NCI-H2196 treated with DMSO at 0.1 percent for 48 hours (cell line): ENCODE measurements around the gene MAP4K4.
"Not testable (repeated sequence)": the region's sequence is repeated elsewhere in the genome, so short reads cannot be mapped to it uniquely, and the experiment has no call there.

ENCODE experiments used
- DNase-seq: peaks from one replicate; lab custom pipeline; 2025; ENCODE audit not compliant: unreplicated experiment; lab: John Stamatoyannopoulos, UW

MAP4K4 gene

GRCh38 chr2:101741775-101742520, 44.4 kb downstream of the MAP4K4 start:
- no peak for DNase-seq

- no peak for DNase-seq
Observed at GRCh38 chr2:101742547-101742946, 45.0 kb downstream of the MAP4K4 start.

- DNase-seq = no peak
Observed at GRCh38 chr2:101743288-101743687, 45.8 kb downstream of the MAP4K4 start.

GRCh38 chr2:101744832-101745231, 47.3 kb downstream of the MAP4K4 start:
- DNase-seq = no peak

- DNase-seq = no peak
Observed at GRCh38 chr2:101745711-101746694, 48.5 kb downstream of the MAP4K4 start.

- DNase-seq = no peak
Observed at GRCh38 chr2:101748000-101748399, 50.5 kb downstream of the MAP4K4 start.

GRCh38 chr2:101748462-101748861, 51.0 kb downstream of the MAP4K4 start:
- DNase-seq = not testable (repeated sequence)

GRCh38 chr2:101750688-101751087, 53.2 kb downstream of the MAP4K4 start:
- no peak for DNase-seq

- no peak for DNase-seq
Observed at GRCh38 chr2:101751276-101751815, 53.8 kb downstream of the MAP4K4 start.

GRCh38 chr2:101751875-101752619, 54.5 kb downstream of the MAP4K4 start:
- no peak for DNase-seq

- no peak for DNase-seq
Observed at GRCh38 chr2:101752716-101753616, 55.5 kb downstream of the MAP4K4 start.

GRCh38 chr2:101753720-101754490, 56.4 kb downstream of the MAP4K4 start:
- no peak for DNase-seq

- no peak for DNase-seq
Observed at GRCh38 chr2:101754618-101755017, 57.1 kb downstream of the MAP4K4 start.

GRCh38 chr2:101756266-101756665, 58.8 kb downstream of the MAP4K4 start:
- no peak for DNase-seq

- no peak for DNase-seq
Observed at GRCh38 chr2:101758001-101758400, 60.5 kb downstream of the MAP4K4 start.

- no peak for DNase-seq
Observed at GRCh38 chr2:101759162-101759561, 61.7 kb downstream of the MAP4K4 start.

- no peak for DNase-seq
Observed at GRCh38 chr2:101762451-101763171, 65.1 kb downstream of the MAP4K4 start.

- DNase-seq = no peak
Observed at GRCh38 chr2:101763496-101764333, 66.2 kb downstream of the MAP4K4 start.
